ENCODE data around the gene RYR1.

DNA sequence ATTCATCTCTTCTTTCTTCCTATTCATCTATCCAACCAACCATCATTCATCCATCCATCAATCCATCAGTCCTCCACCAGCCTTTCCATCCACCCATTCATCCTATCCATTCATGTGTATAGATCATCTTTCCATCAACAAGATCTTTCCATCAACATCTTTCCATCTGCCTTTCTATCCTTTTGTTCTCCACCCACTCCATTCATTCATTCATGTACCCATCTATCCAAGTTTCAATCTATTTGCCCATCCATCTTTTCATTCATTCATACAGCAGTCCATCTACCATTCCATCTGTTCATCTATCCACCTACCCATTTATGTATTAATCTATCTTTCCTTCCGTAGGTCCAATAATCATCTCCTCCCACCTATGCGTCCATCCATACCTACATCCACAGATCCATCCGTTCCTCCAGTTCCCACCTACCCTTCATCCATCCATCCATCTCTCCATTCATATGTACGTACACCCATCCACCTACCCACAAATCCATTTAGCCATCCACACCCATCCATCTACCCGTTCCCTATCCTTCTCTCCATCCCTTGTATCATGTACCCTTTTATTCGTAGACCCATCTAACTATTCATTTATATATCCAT is 53.3 kb downstream of the RYR1 start:
- TF ChIP-seq ELF1 (IDR thresholded peaks at IDR 0.05) (no peak), EZH2phosphoT487 (IDR thresholded peaks at IDR 0.05; ENCODE audit: borderline replicate concordance, low read depth) (no peak), CTCF (IDR thresholded peaks at IDR 0.05) (no peak), EP300 (IDR thresholded peaks at IDR 0.05; ENCODE audit: borderline replicate concordance in 1 of 2, low read depth in 1 of 2, low read length in 1 of 2) (no peak), RCOR1 (IDR thresholded peaks at IDR 0.05; ENCODE audit: low read length) (no peak), SIN3A (IDR thresholded peaks at IDR 0.05; ENCODE audit: borderline replicate concordance, low read depth, low read length) (no peak)
- TF ChIP-seq, protein P1, sequence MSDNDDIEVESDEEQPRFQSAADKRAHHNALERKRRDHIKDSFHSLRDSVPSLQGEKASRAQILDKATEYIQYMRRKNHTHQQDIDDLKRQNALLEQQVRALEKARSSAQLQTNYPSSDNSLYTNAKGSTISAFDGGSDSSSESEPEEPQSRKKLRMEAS (IDR thresholded peaks at IDR 0.05; ENCODE audit: low read depth), result no peak

Measured in SK-N-SH (cell line).